Measurements from ENCODE around the gene AGTRAP. TPM values are rescaled to one million over a fixed set of nuclear protein-coding genes. Genes with fewer than 3 reads are reported as not detected.

AGTRAP gene
- total RNA-seq, 1 donor from 2014 or later = 2.4 TPM

- no peak for FAIRE-seq
Measured at GRCh38 chr1:11731691-11732283, 4.1 kb upstream of the AGTRAP start.

GRCh38 chr1:11733306-11733705 lies 2.6 kb upstream of the AGTRAP start:
- no peak for FAIRE-seq

More at GRCh38 chr1:11731691-11732283, 4.1 kb upstream of the AGTRAP start:
- peak; percentile 71 to 77 for DNase-seq (ENCODE audit: low spot score in 2 of 2)

DNA sequence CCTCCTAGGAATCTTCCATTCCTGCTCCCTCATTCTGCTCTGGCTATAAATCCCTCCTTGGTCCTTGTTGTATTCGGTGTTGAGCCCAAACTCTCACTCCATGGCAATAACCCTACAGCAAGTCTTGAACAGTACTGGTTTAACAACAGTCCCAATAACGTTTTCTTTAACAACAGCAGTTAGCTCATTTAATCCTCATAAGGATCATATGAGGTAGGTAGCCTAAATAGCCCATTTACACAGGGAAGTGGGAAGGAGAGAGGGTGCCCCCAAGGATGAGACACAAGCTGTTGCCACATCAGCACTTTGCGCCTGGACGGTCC lies 444 bp upstream of the AGTRAP start:
- DNase-seq (ENCODE audit: low spot score in 2 of 2) = no peak
- FAIRE-seq = no peak

More at GRCh38 chr1:11733306-11733705, 2.6 kb upstream of the AGTRAP start:
- DNase-seq (ENCODE audit: low spot score in 2 of 2) = no peak

- no peak for DNase-seq (ENCODE audit: low spot score in 2 of 2)
- no peak for FAIRE-seq
Measured at GRCh38 chr1:11736746-11737639, 1.1 kb downstream of the AGTRAP start.

GRCh38 chr1:11738096-11738495 lies 2.2 kb downstream of the AGTRAP start:
- DNase-seq (ENCODE audit: low spot score in 2 of 2) (no peak), FAIRE-seq (no peak)

GRCh38 chr1:11738783-11739182 lies 2.8 kb downstream of the AGTRAP start:
- DNase-seq (ENCODE audit: low spot score in 2 of 2) (no peak), FAIRE-seq (no peak)

GRCh38 chr1:11740258-11741192 lies 4.6 kb downstream of the AGTRAP start:
- FAIRE-seq = no peak

DNA sequence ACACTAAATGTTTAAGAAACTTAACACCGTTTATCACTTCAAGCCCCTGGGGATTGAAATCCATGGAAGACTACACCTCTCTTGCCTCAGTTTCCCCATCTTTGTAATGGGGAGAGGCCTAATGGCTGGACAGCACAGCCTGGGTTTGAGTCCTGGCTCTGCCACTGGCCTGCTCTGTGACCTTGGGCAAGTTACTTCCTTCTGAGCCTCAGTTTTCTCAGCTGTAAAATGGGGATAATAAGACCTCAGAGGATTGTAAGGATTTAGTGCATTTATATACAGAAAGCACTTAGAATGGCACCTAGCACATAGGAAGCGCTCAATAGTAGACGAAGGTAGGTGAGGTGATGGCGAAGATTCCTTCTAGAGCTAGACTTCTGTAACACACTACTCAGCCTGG lies 5.5 kb downstream of the AGTRAP start:
- DNase-seq (ENCODE audit: low spot score in 2 of 2) = no peak
- no peak for FAIRE-seq

More at GRCh38 chr1:11740258-11741192, 4.6 kb downstream of the AGTRAP start:
- DNase-seq (ENCODE audit: low spot score in 2 of 2) = no peak

GRCh38 chr1:11741919-11742558 lies 6.1 kb downstream of the AGTRAP start:
- DNase-seq (ENCODE audit: low spot score in 2 of 2) = no peak
- no peak for FAIRE-seq

- no peak for FAIRE-seq
- no peak for DNase-seq (ENCODE audit: low spot score in 2 of 2)
Measured at GRCh38 chr1:11744287-11744686, 8.4 kb downstream of the AGTRAP start.

DNA sequence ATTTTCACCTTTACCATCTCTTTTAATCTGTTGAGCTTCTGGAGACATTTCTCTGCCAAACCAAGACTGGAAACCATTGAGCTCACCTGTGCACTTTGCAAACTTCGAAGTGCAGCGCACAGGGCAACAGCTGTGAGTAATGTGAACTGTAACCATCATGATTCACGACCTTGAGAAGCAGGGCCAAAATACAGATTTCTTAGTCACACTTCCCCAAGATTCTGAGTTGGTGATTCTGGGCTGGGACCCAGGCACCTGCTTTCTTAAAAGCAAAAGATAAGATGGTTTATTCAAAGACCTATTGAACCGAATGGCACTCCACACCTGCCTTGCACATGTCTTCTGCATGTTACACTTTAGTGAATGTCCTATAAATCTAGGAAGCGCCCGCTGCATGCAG lies 10.2 kb downstream of the AGTRAP start:
- no peak for FAIRE-seq

DNA sequence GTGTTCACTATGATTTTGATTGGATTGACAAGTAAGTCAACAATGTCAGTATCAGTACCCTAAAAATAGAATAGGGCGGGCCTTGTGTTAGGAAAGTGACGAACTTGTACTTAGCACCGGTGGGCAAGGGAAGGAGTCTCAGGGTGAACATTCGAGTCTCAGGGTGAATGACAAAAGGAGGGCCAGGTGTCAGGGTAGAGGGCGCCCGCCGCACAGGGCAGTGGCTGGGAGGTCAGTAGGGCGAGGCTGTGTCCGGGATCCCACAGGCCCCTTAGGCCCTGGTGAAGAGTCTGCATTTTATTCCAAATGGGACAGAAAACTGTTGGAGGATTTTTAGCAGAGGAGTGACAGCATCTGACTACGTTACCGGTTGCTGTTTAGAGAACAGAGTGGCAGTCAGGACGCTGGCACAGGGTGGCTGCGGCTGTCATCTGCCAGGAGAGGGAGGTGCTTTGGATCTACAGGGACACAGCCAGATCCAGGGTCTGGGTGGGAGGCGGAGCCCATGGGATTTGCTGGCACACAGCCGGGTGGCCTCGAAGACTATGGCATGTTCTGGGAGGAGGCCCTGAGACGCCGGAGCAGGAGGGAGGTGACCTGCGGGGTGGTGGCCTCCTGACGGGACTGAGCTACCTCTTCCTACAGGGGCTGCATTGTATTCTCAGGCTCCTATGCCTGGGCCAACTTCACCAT lies 11.0 kb downstream of the AGTRAP start:
- DNase-seq (ENCODE audit: low spot score in 2 of 2) = no peak
- FAIRE-seq = no peak

More for the DNA sequence above, 10.2 kb downstream of the AGTRAP start:
- DNase-seq (ENCODE audit: low spot score in 2 of 2) = no peak

- DNase-seq (ENCODE audit: low spot score in 2 of 2) (no peak), FAIRE-seq (no peak)
Measured at GRCh38 chr1:11748294-11749202, 12.6 kb downstream of the AGTRAP start.

- DNase-seq (ENCODE audit: low spot score in 2 of 2) = peak; percentile 58 to 75
Measured at GRCh38 chr1:11749203-11749689, 13.3 kb downstream of the AGTRAP start.

DNA sequence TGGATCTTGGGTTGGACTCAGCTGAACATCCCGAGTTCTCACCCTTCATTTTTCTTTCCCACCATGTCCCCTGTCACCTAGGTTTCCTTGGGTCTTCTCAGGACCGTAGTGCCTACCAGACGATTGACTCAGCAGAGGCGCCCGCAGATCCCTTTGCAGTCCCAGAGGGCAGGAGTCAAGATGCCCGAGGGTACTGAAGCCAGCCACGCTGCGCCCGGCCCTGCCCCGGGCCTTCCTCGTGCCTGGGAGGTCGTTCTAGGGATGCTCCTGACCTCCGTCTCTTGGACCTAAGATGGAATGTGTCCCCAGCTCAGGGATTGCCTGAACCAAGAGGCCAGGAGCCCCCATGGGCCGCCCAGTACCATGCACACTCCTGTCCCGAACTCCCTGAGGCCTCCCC lies 14.1 kb downstream of the AGTRAP start:
- no peak for DNase-seq (ENCODE audit: low spot score in 2 of 2)
- FAIRE-seq = no peak

More at GRCh38 chr1:11749203-11749689, 13.3 kb downstream of the AGTRAP start:
- no peak for FAIRE-seq

DNA sequence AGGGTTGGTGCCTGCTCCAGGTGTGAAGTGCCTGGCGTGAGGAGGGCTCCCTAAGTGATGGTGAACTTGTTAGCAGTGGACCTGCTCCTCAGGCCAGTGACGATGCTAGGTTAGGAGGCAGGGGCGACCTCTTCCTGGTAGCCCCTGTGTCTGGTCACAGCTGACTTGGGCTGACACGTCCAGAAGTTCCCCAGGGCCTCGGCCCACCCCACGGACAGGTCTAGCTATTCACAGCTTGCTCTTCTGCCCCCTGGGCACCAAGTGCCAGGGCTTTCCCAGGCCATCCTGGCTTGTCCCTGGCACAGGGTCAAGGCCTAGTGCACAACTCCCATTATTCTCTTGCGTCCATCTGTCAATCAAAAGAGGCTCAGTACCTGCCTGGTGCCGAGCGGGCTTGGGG lies 15.2 kb downstream of the AGTRAP start:
- FAIRE-seq (no peak), DNase-seq (ENCODE audit: low spot score in 2 of 2) (no peak)

DNA sequence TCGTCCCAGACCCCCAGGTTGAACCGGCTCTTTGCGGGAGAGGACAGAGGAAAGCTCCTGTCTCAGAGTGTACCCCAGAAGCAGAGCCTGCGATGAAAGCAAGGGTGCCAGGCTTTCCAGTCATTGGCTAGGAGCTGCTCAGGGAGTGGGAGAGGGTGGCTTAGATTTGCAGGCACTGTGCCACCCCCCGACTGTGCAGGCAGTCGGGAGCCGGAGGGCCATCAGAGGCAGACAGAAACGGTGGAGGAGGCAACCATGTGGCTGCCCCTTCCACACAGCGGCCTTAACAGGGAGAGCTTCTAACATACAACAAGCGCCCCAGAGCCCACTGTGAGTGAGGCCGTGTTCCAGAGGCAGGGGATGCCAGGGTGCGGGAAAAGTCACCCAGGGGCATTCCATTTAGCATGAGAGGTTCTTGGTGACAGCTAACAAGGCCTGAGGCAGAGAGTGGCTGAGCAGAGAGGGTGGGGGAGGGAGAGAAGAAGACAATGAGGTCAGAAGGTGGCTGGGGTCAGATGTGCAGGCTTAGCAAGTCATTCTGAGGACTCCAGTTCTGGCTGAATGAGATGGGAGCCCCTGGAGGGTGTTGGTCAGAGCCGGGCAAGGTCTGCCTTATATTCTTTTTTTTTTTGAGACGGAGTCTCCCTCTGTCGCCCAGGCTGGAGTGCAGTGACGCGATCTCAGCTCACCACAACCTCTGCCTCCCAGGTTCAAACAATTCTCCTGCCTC lies 16.6 kb downstream of the AGTRAP start:
- DNase-seq (ENCODE audit: low spot score in 2 of 2) (no peak), FAIRE-seq (no peak)
